Endothelial cell of umbilical vein (primary cell): ENCODE measurements around the gene RAC2.

Experiments
- EZH2 ChIP-seq: IDR thresholded peaks from 2 replicates; pipeline ENCODE4 v1.6.1; 2012; ENCODE audit warnings: borderline replicate concordance, low read depth, mild to moderate bottlenecking, moderate library complexity, low read length, inconsistent platforms; ENCODE audit not compliant: severe bottlenecking
- POLR2A ChIP-seq: IDR thresholded peaks from 2 replicates; pipeline ENCODE4 v1.6.1; 2012; ENCODE audit warnings: low read depth, mild to moderate bottlenecking, control low read depth, low read length
- POLR2AphosphoS5 ChIP-seq: IDR thresholded peaks from 2 replicates; pipeline ENCODE4 v1.6.1; 2012; ENCODE audit warnings: low read depth, mild to moderate bottlenecking, control low read depth, low read length, moderate library complexity; ENCODE audit not compliant: insufficient read depth
- TF ChIP-seq, protein P1 (sequence below), 2 donors: IDR thresholded peaks; 1 replicate in 1 of 2; 2 replicates in 1 of 2; pipeline ENCODE4 v1.5.1; 2011; ENCODE audit warnings: low read length in 2 of 2, mild to moderate bottlenecking in 2 of 2, moderate library complexity in 2 of 2, control low read depth in 1 of 2, inconsistent platforms in 1 of 2, low read depth in 1 of 2; ENCODE audit not compliant: insufficient read depth in 1 of 2; ENCODE audit errors: extremely low read depth in 1 of 2

DNA sequence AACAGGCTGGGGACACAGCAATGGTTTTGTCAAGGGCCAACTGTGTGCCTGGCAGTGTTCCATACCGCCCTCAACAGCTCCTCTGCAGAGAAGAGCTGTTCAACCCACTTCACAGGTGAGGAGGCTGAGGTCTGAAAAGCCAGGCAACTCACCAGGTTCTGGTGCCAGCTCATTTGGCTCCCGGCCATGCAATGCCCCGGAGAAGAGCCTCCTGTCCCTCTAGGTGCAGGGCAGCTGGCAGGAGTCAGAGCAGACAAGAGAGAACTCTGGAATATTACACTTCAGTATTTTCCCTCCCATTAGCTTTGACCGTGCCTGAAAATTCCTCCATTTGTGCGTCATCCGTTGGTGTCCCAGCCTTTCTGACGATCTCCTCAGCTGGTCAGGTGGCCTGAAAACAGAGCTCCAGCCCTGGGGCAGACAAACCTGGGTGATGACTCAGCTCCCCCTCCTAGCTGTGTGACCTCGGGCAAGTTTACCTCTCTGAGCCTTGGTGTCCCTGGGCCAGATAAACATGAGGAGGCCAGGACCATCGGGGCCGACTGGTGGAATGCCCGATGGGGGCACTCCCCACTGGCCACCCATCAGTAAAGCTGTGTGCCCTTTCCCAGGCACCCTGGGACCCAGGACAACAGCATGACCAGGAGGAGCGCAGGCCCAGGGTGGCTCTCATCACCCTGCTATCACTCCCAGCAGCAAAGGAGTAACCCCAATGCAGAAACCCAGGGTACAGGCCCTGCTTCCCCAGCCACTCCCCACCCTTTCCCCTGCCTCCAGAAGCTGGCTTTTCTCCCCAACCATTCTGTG is 46.4 kb downstream of the RAC2 start:
- TF ChIP-seq EZH2 (no peak), POLR2AphosphoS5 (no peak), POLR2A (no peak)
- TF ChIP-seq, protein P1, sequence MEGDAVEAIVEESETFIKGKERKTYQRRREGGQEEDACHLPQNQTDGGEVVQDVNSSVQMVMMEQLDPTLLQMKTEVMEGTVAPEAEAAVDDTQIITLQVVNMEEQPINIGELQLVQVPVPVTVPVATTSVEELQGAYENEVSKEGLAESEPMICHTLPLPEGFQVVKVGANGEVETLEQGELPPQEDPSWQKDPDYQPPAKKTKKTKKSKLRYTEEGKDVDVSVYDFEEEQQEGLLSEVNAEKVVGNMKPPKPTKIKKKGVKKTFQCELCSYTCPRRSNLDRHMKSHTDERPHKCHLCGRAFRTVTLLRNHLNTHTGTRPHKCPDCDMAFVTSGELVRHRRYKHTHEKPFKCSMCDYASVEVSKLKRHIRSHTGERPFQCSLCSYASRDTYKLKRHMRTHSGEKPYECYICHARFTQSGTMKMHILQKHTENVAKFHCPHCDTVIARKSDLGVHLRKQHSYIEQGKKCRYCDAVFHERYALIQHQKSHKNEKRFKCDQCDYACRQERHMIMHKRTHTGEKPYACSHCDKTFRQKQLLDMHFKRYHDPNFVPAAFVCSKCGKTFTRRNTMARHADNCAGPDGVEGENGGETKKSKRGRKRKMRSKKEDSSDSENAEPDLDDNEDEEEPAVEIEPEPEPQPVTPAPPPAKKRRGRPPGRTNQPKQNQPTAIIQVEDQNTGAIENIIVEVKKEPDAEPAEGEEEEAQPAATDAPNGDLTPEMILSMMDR (IDR thresholded peaks at IDR 0.05; ENCODE audit: extremely low read depth in 1 of 2, insufficient read depth in 1 of 2, low read depth in 1 of 2, low read length in 2 of 2) = no peak
